ENCODE results near the gene NUTF2. TPM values are rescaled to one million over a fixed set of nuclear protein-coding genes. Genes with fewer than 3 reads are reported as not detected.

The NUTF2 gene
- total and polyA plus RNA-seq, 10 of the 15 experiments (the other 5 are each of a cell fraction or from before 2014, with no cell fraction given) = 116 to 342 (median 202) TPM

DNA sequence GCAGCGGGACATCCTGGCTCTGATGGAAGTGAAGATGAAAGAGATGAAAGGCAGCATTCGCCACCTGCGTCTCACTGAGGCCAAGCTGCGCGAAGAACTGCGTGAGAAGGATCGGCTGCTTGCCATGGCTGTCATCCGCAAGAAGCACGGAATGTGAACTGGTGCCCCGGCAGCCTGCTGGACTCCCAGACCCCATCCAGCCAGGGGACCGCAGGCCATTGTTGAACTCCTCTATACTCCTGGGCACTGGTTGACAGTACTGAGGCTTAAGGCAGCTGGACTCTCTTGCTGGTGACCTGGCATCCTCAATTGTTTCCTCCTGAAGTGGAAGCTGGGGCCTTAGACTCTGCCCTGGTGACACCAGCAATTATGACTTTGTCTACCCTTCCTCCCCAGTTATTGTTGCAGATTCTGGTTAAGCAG is 3.4 kb upstream of the NUTF2 start:
- Histone ChIP-seq H3K27ac (ENCODE audit: control insufficient read depth, insufficient read depth) (peak overlapping the region; percentile 38; the same call in 1 of the 2 replicates), H4K20me1 (ENCODE audit: control insufficient read depth, insufficient read depth) (no peaks in the 10 kb centered on the region), H3K36me3 (ENCODE audit: control insufficient read depth in 2 of 2, insufficient read depth in 2 of 2, low read length in 1 of 2) (peaks cover 0 to 4% of the 10 kb centered on the region in 2 experiments; a peak in 1 of 4 replicates), H3K4me3 (peak overlapping the region; percentile 96), H3K9me3 (replicated peaks; ENCODE audit: control insufficient read depth, insufficient read depth, low read length) (no peaks in the 10 kb centered on the region), H3K27me3 (replicated peaks in 1 of 2; ENCODE audit: control insufficient read depth in 2 of 2, insufficient read depth in 2 of 2, low read length in 1 of 2) (no peaks in the 10 kb centered on the region), H3K4me1 (ENCODE audit: control insufficient read depth, insufficient read depth, low read length) (peaks cover 29% of the 10 kb centered on the region), H3K9ac (ENCODE audit: control insufficient read depth, insufficient read depth, low read length) (peak overlapping the region; percentile 91), H3K79me2 (ENCODE audit: control insufficient read depth, insufficient read depth, low read length) (peaks cover 46% of the 10 kb centered on the region), H2AFZ (ENCODE audit: control insufficient read depth, low read depth, low read length) (no peak overlapping the region; the same call in 1 of the 2 replicates), H3K4me2 (ENCODE audit: control insufficient read depth, insufficient read depth) (peak overlapping the region; percentile 93)
- 8% methylated on average over 11 of the region's 11 CpGs for WGBS (ENCODE audit: insufficient coverage, insufficient replicate concordance, low lambda C conversion rate, missing lambda C conversion rate)
- POLR2A ChIA-PET = no interaction called here
- intact Hi-C loops (cut with micrococcal nuclease; ENCODE audit: unreplicated experiment) = no loop called here
- no peak for DNase-seq (ENCODE audit: low read depth, low spot score)
- in situ Hi-C loops (cut with MboI) = no loop called here
- FAIRE-seq = no peak
- TF ChIP-seq HDAC6 (IDR thresholded peaks at IDR 0.05; ENCODE audit: unreplicated experiment) (no peak), SIN3A (IDR thresholded peaks at IDR 0.05; ENCODE audit: low read depth, low read length) (no peak), IRF4 (IDR thresholded peaks at IDR 0.05; ENCODE audit: low read depth, low read length) (no peak), DPF2 (IDR thresholded peaks at IDR 0.05) (no peak), EED (IDR thresholded peaks at IDR 0.05; ENCODE audit: low read depth) (0 out of 2 replicates have a peak, but pooled peaks have one; percentile 17), EP300 (IDR thresholded peaks at IDR 0.05; ENCODE audit: borderline replicate concordance in 1 of 2, control insufficient read depth in 1 of 2, low read depth in 2 of 2, low read length in 2 of 2) (no peak), RAD21 (IDR thresholded peaks at IDR 0.05; ENCODE audit: insufficient read depth, low read depth, low read length) (no peak), PAX8 (IDR thresholded peaks at IDR 0.05) (no peak)
- TF ChIP-seq, protein P1, sequence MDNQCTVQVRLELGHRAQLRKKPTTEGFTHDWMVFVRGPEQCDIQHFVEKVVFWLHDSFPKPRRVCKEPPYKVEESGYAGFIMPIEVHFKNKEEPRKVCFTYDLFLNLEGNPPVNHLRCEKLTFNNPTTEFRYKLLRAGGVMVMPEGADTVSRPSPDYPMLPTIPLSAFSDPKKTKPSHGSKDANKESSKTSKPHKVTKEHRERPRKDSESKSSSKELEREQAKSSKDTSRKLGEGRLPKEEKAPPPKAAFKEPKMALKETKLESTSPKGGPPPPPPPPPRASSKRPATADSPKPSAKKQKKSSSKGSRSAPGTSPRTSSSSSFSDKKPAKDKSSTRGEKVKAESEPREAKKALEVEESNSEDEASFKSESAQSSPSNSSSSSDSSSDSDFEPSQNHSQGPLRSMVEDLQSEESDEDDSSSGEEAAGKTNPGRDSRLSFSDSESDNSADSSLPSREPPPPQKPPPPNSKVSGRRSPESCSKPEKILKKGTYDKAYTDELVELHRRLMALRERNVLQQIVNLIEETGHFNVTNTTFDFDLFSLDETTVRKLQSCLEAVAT (IDR thresholded peaks at IDR 0.05) = peak; percentile 53; the same call in 1 of the 2 replicates
- TF ChIP-seq, protein P2, sequence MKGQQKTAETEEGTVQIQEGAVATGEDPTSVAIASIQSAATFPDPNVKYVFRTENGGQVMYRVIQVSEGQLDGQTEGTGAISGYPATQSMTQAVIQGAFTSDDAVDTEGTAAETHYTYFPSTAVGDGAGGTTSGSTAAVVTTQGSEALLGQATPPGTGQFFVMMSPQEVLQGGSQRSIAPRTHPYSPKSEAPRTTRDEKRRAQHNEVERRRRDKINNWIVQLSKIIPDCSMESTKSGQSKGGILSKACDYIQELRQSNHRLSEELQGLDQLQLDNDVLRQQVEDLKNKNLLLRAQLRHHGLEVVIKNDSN (IDR thresholded peaks at IDR 0.05; ENCODE audit: borderline replicate concordance, extremely low read length, insufficient read depth, low read depth, low read length) = no peak
- SMC1A ChIA-PET (ENCODE audit: uncharacterized antibody, unreplicated experiment) = interaction anchor here (0.7 to 1.7 kb wide), 3 partner anchors 10 to 30 kb away, joined by 3 to 5 read pairs (median 3); partner anchors contain the start of gene EDC4
- ATAC-seq = no peak
- TSS peak; percentile 31 for BruUV-seq (replicated peaks)
- RAD21 ChIA-PET (ENCODE audit: unreplicated experiment) = no interaction called here
- CTCF ChIA-PET = interaction anchor here (1.1 to 2.0 kb wide), 5 partner anchors 10 to 321 kb away, joined by 3 to 8 read pairs (median 5); partner anchors contain the start of gene EDC4

Measured in GM12878 (cell line).